Hepatocyte (in vitro differentiated cells): ENCODE results near the gene HCN2. TPM values are rescaled to one million over a fixed set of nuclear protein-coding genes. Genes with fewer than 3 reads are reported as not detected.

Experiments used
- DNase-seq: peaks from one replicate; pipeline ENCODE4 v3.0.0-alpha.2; 2016; ENCODE audit warnings: low spot score
- H2AFZ ChIP-seq: fragments of 200-600 bp; sonication (generic); 2 replicates; pipeline ENCODE4 v1.6.0; 2016; ENCODE audit warnings: antibody characterized with exemption, mild to moderate bottlenecking
- H3K27ac ChIP-seq: fragments of 200-600 bp; sonication (generic); 2 replicates; pipeline ENCODE4 v1.5.1; 2016; ENCODE audit warnings: mild to moderate bottlenecking
- H3K27me3 ChIP-seq: fragments of 200-600 bp; sonication (generic); 2 replicates; pipeline ENCODE4 v1.6.1; 2016
- H3K36me3 ChIP-seq: fragments of 200-600 bp; sonication (generic); replicated peaks from 2 replicates; pipeline ENCODE4 v1.5.1; 2016; ENCODE audit warnings: low read depth; ENCODE audit not compliant: insufficient read depth
- H3K4me1 ChIP-seq: fragments of 200-600 bp; sonication (generic); 2 replicates; pipeline ENCODE4 v1.5.1; 2016; ENCODE audit warnings: mild to moderate bottlenecking, moderate library complexity; ENCODE audit not compliant: insufficient read depth
- H3K4me2 ChIP-seq: fragments of 200-600 bp; sonication (generic); 2 replicates; pipeline ENCODE4 v1.6.0; 2016
- H3K4me3 ChIP-seq: fragments of 200-600 bp; sonication (generic); 2 replicates; pipeline ENCODE4 v1.5.1; 2016; ENCODE audit warnings: mild to moderate bottlenecking
- H3K79me2 ChIP-seq: fragments of 200-600 bp; sonication (generic); 2 replicates; pipeline ENCODE4 v1.6.0; 2017; ENCODE audit warnings: mild to moderate bottlenecking
- H3K9me2 ChIP-seq: fragments of 200-600 bp; sonication (generic); replicated peaks from 2 replicates; pipeline ENCODE4 v1.6.0; 2017; ENCODE audit warnings: mild to moderate bottlenecking; ENCODE audit not compliant: insufficient read depth
- H3K9me3 ChIP-seq: fragments of 200-600 bp; sonication (generic); 2 replicates; pipeline ENCODE4 v1.5.1; 2016; ENCODE audit warnings: low read depth, mild to moderate bottlenecking
- H4K20me1 ChIP-seq: fragments of 200-600 bp; sonication (generic); 2 replicates; pipeline ENCODE4 v1.6.0; 2016; ENCODE audit warnings: mild to moderate bottlenecking; ENCODE audit not compliant: insufficient read depth, poor library complexity, severe bottlenecking
- EZH2 ChIP-seq: fragments of 200-600 bp; sonication (generic); IDR thresholded peaks from 2 replicates; pipeline ENCODE4 v1.6.1; 2016; ENCODE audit warnings: antibody characterized with exemption, mild to moderate bottlenecking, borderline replicate concordance
- EZH2phosphoT487 ChIP-seq: fragments of 200-600 bp; sonication (generic); IDR thresholded peaks from one replicate; pipeline ENCODE4 v1.6.1; 2018; ENCODE audit warnings: antibody characterized with exemption, mild to moderate bottlenecking, low read depth, moderate library complexity; ENCODE audit not compliant: unreplicated experiment, severe bottlenecking
- WGBS: methylation state at CpG from one replicate; pipeline ENCODE4 v1.1.6; 2016; ENCODE audit warnings: low lambda C conversion rate; ENCODE audit errors: missing lambda C conversion rate; 5-methylcytosine and 5-hydroxymethylcytosine counted together
- polyA plus RNA-seq: library from polyadenylated mRNA; unstranded; fragments of >200 nt; fragmentation: Nextera tagmentation; extraction: Ambion mirVana; gene quantifications from 2 replicates; pipeline ENCODE4 v1.2.1, GENCODE V29; 2016
- total RNA-seq: library from RNA; depleted of rRNA; stranded (reverse); fragments of >200 nt; gene quantifications from 2 replicates; pipeline ENCODE4 v1.2.3, GENCODE V29; 2014
- TF ChIP-seq, protein P1 (sequence below): fragments of 200-600 bp; sonication (generic); IDR thresholded peaks from 2 replicates; pipeline ENCODE4 v1.5.1; 2016; ENCODE audit warnings: antibody characterized with exemption, mild to moderate bottlenecking; ENCODE audit not compliant: poor library complexity

Gene HCN2
- total and polyA plus RNA-seq, 2 experiments from 2014 or later = 0.16 to 0.30 TPM

DNA sequence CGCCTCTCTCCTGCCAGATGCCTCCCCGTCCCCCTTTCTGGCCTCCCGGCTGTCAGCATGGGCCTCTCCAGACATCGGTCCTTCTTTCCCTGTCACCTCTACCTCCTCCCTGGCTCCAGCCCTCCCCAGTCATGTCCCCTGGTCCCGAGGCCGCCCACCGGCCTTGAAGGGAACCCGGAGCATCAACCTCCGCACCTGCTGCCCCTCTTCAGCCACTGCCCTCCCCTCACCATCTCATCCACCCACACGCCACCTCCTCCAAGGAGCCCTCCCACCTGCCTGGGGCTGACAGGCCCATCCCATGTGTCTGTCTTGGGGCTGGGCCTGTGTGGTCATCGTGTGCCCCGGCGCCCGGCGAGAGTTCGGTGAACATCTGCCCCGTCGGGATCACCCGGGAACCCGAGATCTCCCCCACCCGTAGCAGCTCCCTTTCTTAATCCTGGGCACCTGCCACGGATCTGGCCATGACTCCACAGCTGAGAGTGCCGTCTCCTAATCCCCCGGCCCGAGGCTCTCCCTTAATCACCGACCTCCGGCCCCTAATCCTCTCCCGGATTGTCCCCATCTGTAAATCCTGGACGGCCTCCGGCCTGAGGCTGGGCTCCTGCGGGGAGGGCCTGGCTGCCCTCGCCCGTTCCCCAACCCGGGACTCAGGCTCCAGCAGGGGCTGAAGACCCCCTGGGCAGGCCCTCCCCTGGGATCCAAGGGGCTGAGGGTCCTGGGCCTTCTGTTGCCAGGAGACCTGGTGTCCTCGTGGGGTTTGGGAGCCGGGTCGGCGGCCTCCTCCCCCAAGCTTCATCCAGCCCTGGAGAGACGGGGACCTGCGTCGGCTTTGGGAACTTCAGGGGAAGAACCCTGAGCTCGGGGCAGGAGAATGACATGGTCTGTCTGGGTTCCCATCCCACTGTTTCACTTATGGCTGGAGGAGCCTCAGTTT is 5.9 kb downstream of the HCN2 start:
- H3K4me1 ChIP-seq = no peaks in the 10 kb centered on the region
- 77% methylated on average over 32 of the region's 42 CpGs for WGBS
- H3K4me3 ChIP-seq = no peak overlapping the region
- H3K4me2 ChIP-seq = no peak overlapping the region
- H3K9me3 ChIP-seq = no peaks in the 10 kb centered on the region
- no peaks in the 10 kb centered on the region for H3K9me2 ChIP-seq
- peaks cover 19% of the 10 kb centered on the region for H3K27me3 ChIP-seq
- no peaks in the 10 kb centered on the region for H4K20me1 ChIP-seq
- H3K36me3 ChIP-seq = no peaks in the 10 kb centered on the region
- H2AFZ ChIP-seq = no peak overlapping the region
- H3K79me2 ChIP-seq = no peaks in the 10 kb centered on the region
- DNase-seq = no peak
- TF ChIP-seq EZH2phosphoT487 = no peak
- no peak overlapping the region for H3K27ac ChIP-seq

DNA sequence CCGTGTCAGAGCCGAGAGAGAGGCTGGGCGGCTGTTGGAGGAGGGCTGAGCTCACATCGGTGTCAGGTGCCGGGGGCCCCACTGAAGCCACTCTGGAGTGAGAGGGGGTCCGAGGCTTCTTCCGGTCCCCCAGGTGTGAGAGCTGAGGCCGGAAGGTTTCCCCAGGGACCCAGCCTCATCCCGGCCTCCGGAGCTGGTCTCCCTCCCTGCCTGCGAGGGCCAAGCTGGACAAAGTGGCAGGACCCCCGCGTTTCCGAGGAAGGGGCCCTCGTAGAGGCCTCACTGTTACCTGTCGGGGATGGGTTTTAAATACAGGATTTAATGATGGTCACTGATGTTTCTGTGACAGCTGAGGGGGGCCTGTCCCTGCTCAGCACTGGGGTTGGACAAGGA is 6.6 kb downstream of the HCN2 start:
- Histone ChIP-seq H3K4me3 (no peak overlapping the region), H3K27ac (no peak overlapping the region), H3K27me3 (peaks cover 12% of the 10 kb centered on the region), H4K20me1 (no peaks in the 10 kb centered on the region), H3K36me3 (no peaks in the 10 kb centered on the region), H3K4me2 (no peak overlapping the region), H3K9me2 (no peaks in the 10 kb centered on the region), H2AFZ (no peak overlapping the region), H3K4me1 (no peaks in the 10 kb centered on the region), H3K79me2 (no peaks in the 10 kb centered on the region), H3K9me3 (no peaks in the 10 kb centered on the region)
- no peak for DNase-seq
- TF ChIP-seq EZH2 (no peak), EZH2phosphoT487 (no peak)
- TF ChIP-seq, protein P1, sequence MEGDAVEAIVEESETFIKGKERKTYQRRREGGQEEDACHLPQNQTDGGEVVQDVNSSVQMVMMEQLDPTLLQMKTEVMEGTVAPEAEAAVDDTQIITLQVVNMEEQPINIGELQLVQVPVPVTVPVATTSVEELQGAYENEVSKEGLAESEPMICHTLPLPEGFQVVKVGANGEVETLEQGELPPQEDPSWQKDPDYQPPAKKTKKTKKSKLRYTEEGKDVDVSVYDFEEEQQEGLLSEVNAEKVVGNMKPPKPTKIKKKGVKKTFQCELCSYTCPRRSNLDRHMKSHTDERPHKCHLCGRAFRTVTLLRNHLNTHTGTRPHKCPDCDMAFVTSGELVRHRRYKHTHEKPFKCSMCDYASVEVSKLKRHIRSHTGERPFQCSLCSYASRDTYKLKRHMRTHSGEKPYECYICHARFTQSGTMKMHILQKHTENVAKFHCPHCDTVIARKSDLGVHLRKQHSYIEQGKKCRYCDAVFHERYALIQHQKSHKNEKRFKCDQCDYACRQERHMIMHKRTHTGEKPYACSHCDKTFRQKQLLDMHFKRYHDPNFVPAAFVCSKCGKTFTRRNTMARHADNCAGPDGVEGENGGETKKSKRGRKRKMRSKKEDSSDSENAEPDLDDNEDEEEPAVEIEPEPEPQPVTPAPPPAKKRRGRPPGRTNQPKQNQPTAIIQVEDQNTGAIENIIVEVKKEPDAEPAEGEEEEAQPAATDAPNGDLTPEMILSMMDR = no peak
- WGBS = 95% methylated on average over 14 of the region's 16 CpGs

DNA sequence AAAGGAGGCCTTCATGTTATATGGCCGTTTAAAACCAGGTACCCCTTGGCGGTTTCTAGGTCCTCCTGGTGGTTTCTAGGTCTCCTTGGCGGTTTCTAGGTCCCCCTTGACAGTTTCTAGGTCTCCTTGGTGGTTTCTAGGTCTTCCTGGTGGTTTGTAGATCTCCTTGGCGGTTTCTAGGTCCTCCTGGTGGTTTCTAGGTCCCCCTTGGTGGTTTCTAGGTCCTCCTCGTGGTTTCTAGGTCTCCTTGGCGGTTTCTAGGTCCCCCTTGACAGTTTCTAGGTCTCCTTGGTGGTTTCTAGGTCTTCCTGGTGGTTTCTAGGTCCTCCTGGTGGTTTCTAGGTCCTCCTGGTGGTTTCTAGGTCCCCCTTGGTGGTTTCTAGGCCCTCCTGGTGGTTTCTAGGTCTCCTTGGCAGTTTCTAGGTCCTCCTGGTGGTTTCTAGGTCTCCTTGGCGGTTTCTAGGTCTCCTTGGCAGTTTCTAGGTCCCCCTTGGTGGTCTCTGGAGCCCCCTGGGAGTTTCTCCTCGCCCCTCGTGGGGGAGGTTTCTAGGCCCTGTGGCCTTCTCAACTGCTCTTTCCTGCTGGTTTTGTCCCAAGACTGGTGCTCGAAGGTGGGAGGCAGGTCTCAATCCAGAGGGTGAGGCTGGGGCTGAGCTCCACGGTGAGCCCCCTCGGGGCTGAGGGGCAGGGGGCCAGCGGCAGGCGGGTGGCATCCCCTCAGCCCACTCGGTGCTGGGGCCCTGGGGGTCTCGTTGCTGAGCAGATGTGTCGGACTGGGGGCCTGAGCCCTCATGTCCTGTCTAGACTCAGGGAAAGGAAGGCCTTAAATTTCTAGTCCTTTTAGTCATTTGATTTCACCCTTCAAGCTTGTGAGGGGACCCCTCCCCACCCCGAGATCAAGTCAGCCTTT is 8.0 kb downstream of the HCN2 start:
- no peaks in the 10 kb centered on the region for H3K79me2 ChIP-seq
- no peaks in the 10 kb centered on the region for H4K20me1 ChIP-seq
- H3K4me1 ChIP-seq = no peaks in the 10 kb centered on the region
- no peak overlapping the region for H2AFZ ChIP-seq
- no peak for DNase-seq
- WGBS = 82% methylated on average over 17 of the region's 18 CpGs
- H3K36me3 ChIP-seq = no peaks in the 10 kb centered on the region
- H3K9me3 ChIP-seq = no peaks in the 10 kb centered on the region
- TF ChIP-seq, protein P1 = no peak
- no peak for TF ChIP-seq EZH2phosphoT487
- no peak for TF ChIP-seq EZH2
- no peak overlapping the region for H3K4me2 ChIP-seq
- peaks cover 4% of the 10 kb centered on the region for H3K27me3 ChIP-seq
- no peak overlapping the region for H3K27ac ChIP-seq
- H3K9me2 ChIP-seq = no peaks in the 10 kb centered on the region
- no peak overlapping the region for H3K4me3 ChIP-seq

DNA sequence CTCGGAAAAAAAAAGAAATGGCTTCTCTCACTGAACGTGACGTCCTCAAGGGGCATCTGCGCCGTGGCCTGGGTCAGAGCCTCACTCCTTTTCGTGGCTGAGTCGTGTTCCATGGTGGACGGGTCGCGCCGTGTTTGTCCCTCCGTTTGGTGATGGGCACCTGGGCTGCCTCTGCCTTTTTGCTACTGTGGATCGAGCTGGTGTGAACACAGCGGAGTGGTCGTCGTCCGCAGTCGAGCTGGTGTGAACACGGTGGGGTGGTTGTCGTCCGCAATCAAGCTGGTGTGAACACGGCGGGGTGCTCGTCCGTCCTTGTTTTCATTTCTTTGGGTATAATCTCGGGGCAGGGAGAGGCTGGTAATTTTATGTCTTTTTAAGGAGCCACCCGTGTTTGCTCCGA is 11.6 kb downstream of the HCN2 start:
- no peak for DNase-seq
- 95% methylated on average over 27 of the region's 28 CpGs for WGBS
- no peak overlapping the region for H3K4me3 ChIP-seq
- H3K36me3 ChIP-seq = no peaks in the 10 kb centered on the region
- no peaks in the 10 kb centered on the region for H3K27me3 ChIP-seq
- H3K4me1 ChIP-seq = no peaks in the 10 kb centered on the region
- H3K9me3 ChIP-seq = no peaks in the 10 kb centered on the region
- no peak overlapping the region for H3K27ac ChIP-seq
- H4K20me1 ChIP-seq = no peaks in the 10 kb centered on the region
- no peaks in the 10 kb centered on the region for H3K79me2 ChIP-seq
- no peak overlapping the region for H2AFZ ChIP-seq
- H3K4me2 ChIP-seq = no peak overlapping the region
- TF ChIP-seq, protein P1 = no peak
- no peak for TF ChIP-seq EZH2phosphoT487
- no peak for TF ChIP-seq EZH2
- H3K9me2 ChIP-seq = no peaks in the 10 kb centered on the region
